ENCODE measurements around the gene FGD5.

GRCh38 chr3:14926592-14926991 is 107.8 kb downstream of the FGD5 start:
- TF ChIP-seq SIN3A (IDR thresholded peaks at IDR 0.05; ENCODE audit: borderline replicate concordance, insufficient read depth, low read length), result no peak
- no peak for TF ChIP-seq POLR2AphosphoS5 (IDR thresholded peaks at IDR 0.05; ENCODE audit: low read depth, low read length)
- no peak for TF ChIP-seq REST (IDR thresholded peaks at IDR 0.05; ENCODE audit: insufficient read depth in 1 of 2, low read depth in 2 of 2, low read length in 2 of 2)

Measured in PFSK-1 (cell line).